Keratinocyte (primary cell): ENCODE measurements around the gene NOTUM. TPM values are rescaled to one million over a fixed set of nuclear protein-coding genes. Genes with fewer than 3 reads are reported as not detected.
A peak's percentile ranks its signal among the peaks of the same experiment; 100 is the strongest.

Source experiments
- DNase-seq: peaks from one replicate; pipeline ENCODE4 v3.0.0-alpha.2; 2011; ENCODE audit warnings: low read depth, missing footprints, low spot score
- FAIRE-seq: peaks from 2 replicates; lab custom pipeline; 2011; peaks lifted over from hg19 to GRCh38; lab: Jason Lieb, UNC
- H2AFZ ChIP-seq: 2 replicates; pipeline ENCODE4 v1.6.0; 2012; ENCODE audit warnings: low read length, control low read depth, inconsistent platforms; ENCODE audit not compliant: control insufficient read depth
- H3K27ac ChIP-seq: 2 replicates; pipeline ENCODE4 v1.5.1; 2011; ENCODE audit warnings: low read length; ENCODE audit not compliant: control insufficient read depth, insufficient read depth
- H3K27me3 ChIP-seq: 3 replicates; pipeline ENCODE4 v1.6.0; 2011; ENCODE audit warnings: low read length; ENCODE audit not compliant: control insufficient read depth, insufficient read depth; ENCODE audit errors: extremely low read depth
- H3K36me3 ChIP-seq, 2 experiments: 2 replicates in 1 of 2; 3 replicates in 1 of 2; pipeline ENCODE4 v1.5.1; 2011; ENCODE audit warnings: low read length in 2 of 2, mild to moderate bottlenecking in 1 of 2; ENCODE audit not compliant: control insufficient read depth in 2 of 2, insufficient read depth in 2 of 2; ENCODE audit errors: extremely low read depth in 1 of 2
- H3K4me1 ChIP-seq: 3 replicates; pipeline ENCODE4 v1.5.1; 2011; ENCODE audit warnings: low read length; ENCODE audit not compliant: control insufficient read depth, insufficient read depth; ENCODE audit errors: extremely low read depth
- H3K4me2 ChIP-seq: 3 replicates; pipeline ENCODE4 v1.6.0; 2011; ENCODE audit warnings: low read depth, low read length; ENCODE audit not compliant: control insufficient read depth, insufficient read depth; ENCODE audit errors: extremely low read depth
- H3K4me3 ChIP-seq, 3 experiments: fragments of 200-600 bp in 1 of 3; sonication (generic) in 1 of 3; 2 replicates in 2 of 3; 3 replicates in 1 of 3; pipeline ENCODE4 v1.5.1; 2011 to 2016; ENCODE audit warnings: low read length in 3 of 3, mild to moderate bottlenecking in 3 of 3, control low read depth in 2 of 3, inconsistent platforms in 1 of 3, low read depth in 1 of 3, mixed read lengths in 1 of 3, mixed run types in 1 of 3, moderate library complexity in 1 of 3; ENCODE audit not compliant: control insufficient read depth in 2 of 3, insufficient read depth in 2 of 3; ENCODE audit errors: extremely low read depth in 1 of 3
- H3K79me2 ChIP-seq: 2 replicates; pipeline ENCODE4 v1.6.0; 2012; ENCODE audit warnings: low read length; ENCODE audit not compliant: control insufficient read depth, insufficient read depth
- H3K9ac ChIP-seq: 3 replicates; pipeline ENCODE4 v1.6.0; 2011; ENCODE audit warnings: low read length; ENCODE audit not compliant: control insufficient read depth, insufficient read depth; ENCODE audit errors: extremely low read depth
- H3K9me1 ChIP-seq: 3 replicates; pipeline ENCODE4 v1.6.0; 2011; ENCODE audit warnings: low read length; ENCODE audit not compliant: control insufficient read depth, insufficient read depth; ENCODE audit errors: extremely low read depth
- H3K9me3 ChIP-seq: 2 replicates; pipeline ENCODE4 v1.5.1; 2012; ENCODE audit warnings: low read depth, low read length; ENCODE audit not compliant: control insufficient read depth
- H4K20me1 ChIP-seq: 3 replicates; pipeline ENCODE4 v1.6.0; 2011; ENCODE audit warnings: low read length; ENCODE audit not compliant: control insufficient read depth, insufficient read depth; ENCODE audit errors: extremely low read depth
- CTCF ChIP-seq, 3 experiments: IDR thresholded peaks in 1 of 3; conservative IDR thresholded peaks in 1 of 3; optimal IDR thresholded peaks in 1 of 3; 2 replicates in 2 of 3; 3 replicates in 1 of 3; pipeline versions ENCODE3 to v1.5.1; 2011; ENCODE audit warnings: low read length in 3 of 3, mild to moderate bottlenecking in 3 of 3, moderate library complexity in 2 of 3, control low read depth in 1 of 3, inconsistent platforms in 1 of 3; ENCODE audit not compliant: insufficient read depth in 2 of 3; ENCODE audit errors: extremely low read depth in 1 of 3
- EZH2 ChIP-seq: IDR thresholded peaks from one replicate; pipeline ENCODE4 v1.6.1; 2012; ENCODE audit warnings: inconsistent platforms, mild to moderate bottlenecking, low read length, moderate library complexity
- dilution Hi-C: fragments of 300-500 bp; cut with MboI; formaldehyde crosslinking; loops from one replicate; pipeline ENCODE4 v1.7.0; 2020; ENCODE audit warnings: low sequenced_read_pairs; ENCODE audit not compliant: extremely low pct_ligation_motif_present
- polyA plus RNA-seq, 5 experiments: library from polyadenylated mRNA; depleted of rRNA in 3 of 5; stranded (reverse) in 3 of 5; stranded (forward) in 1 of 5; unstranded in 1 of 5; fragments of >200 nt; gene quantifications; 1 replicate in 1 of 5; 2 replicates in 3 of 5; 3 replicates in 1 of 5; pipeline versions ENCODE4 v1.2.1 to v1.2.3, GENCODE V29; 2011 to 2012; ENCODE audit warnings: missing spikeins in 2 of 5, low read depth in 1 of 5, low replicate concordance in 1 of 5

Gene NOTUM
- polyA plus RNA-seq, 1 donor (not counting 4 experiments of a cell fraction or from before 2014, with no cell fraction given): not detected

- TF ChIP-seq EZH2 (no peak), CTCF (optimal IDR thresholded peaks at IDR 0.05 in 1 of 3, IDR thresholded peaks at IDR 0.05 in 1 of 3, conservative IDR thresholded peaks at IDR 0.05 in 1 of 3; ENCODE audit: extremely low read depth in 1 of 3, insufficient read depth in 2 of 3, low read length in 3 of 3) (no peak)
- H3K9me1 ChIP-seq: peaks cover 7% of the 10 kb centered on the region
- FAIRE-seq (no peak), DNase-seq (no peak)
- peaks cover 36% of the 10 kb centered on the region for H3K4me1 ChIP-seq
- H3K36me3 ChIP-seq: peaks cover 22 to 27% of the 10 kb centered on the region in 2 experiments
- no peaks in the 10 kb centered on the region for H3K27me3 ChIP-seq
- H3K4me2 ChIP-seq: no peak overlapping the region
- peaks cover 34% of the 10 kb centered on the region for H3K79me2 ChIP-seq
- H3K4me3 ChIP-seq: no peak overlapping the region
- H4K20me1 ChIP-seq: peaks cover 7% of the 10 kb centered on the region
- no peak overlapping the region for H3K9ac ChIP-seq
- dilution Hi-C loops: no loop called here
- no peak overlapping the region for H2AFZ ChIP-seq
- H3K27ac ChIP-seq: peak overlapping the region; percentile 2
- no peaks in the 10 kb centered on the region for H3K9me3 ChIP-seq
These were observed 47.4 kb downstream of the NOTUM start for GRCh38 chr17:81913394-81914102.

GRCh38 chr17:81912441-81913309 is 48.3 kb downstream of the NOTUM start:
- H2AFZ ChIP-seq: no peak overlapping the region
- H3K9me1 ChIP-seq: peaks cover 7% of the 10 kb centered on the region
- DNase-seq (peak; percentile 91), FAIRE-seq (no peak)
- peak overlapping the region; percentile 8 for H3K27ac ChIP-seq
- H4K20me1 ChIP-seq: peaks cover 7% of the 10 kb centered on the region
- H3K9ac ChIP-seq: no peak overlapping the region
- no peaks in the 10 kb centered on the region for H3K9me3 ChIP-seq
- H3K27me3 ChIP-seq: no peaks in the 10 kb centered on the region
- H3K79me2 ChIP-seq: peaks cover 34% of the 10 kb centered on the region
- peak overlapping the region; percentile 28 for H3K4me2 ChIP-seq
- dilution Hi-C loops: no loop called here
- no peak overlapping the region for H3K4me3 ChIP-seq
- TF ChIP-seq EZH2 (no peak), CTCF (optimal IDR thresholded peaks at IDR 0.05 in 1 of 3, IDR thresholded peaks at IDR 0.05 in 1 of 3, conservative IDR thresholded peaks at IDR 0.05 in 1 of 3; ENCODE audit: extremely low read depth in 1 of 3, insufficient read depth in 2 of 3, low read length in 3 of 3) (peak in 1 of 3 experiments; percentile 43)
- peaks cover 27 to 35% of the 10 kb centered on the region in 2 experiments for H3K36me3 ChIP-seq
- peaks cover 36% of the 10 kb centered on the region for H3K4me1 ChIP-seq
